HEK293T (cell line): Measurements from ENCODE around the gene FLRT2.

Experiments
- CTCF ChIA-PET: fragments of 350-600 bp; formaldehyde crosslinking; extraction: SDS; loops from one replicate; lab custom pipeline; 2021; ENCODE audit warnings: antibody characterized with exemption, inconsistent platforms; lab: Yijun Ruan, JAX
- POLR2A ChIA-PET: fragments of 350-600 bp; formaldehyde crosslinking; extraction: SDS; loops from one replicate; lab custom pipeline; 2020; ENCODE audit warnings: antibody characterized with exemption, inconsistent platforms; lab: Yijun Ruan, JAX
- DNase-seq: peaks from one replicate; pipeline ENCODE4 v3.0.0; 2012; ENCODE audit warnings: mixed read lengths; ENCODE audit errors: extremely low spot score
- ARNT ChIP-seq: fragments of 450-650 bp; IDR thresholded peaks from 2 replicates; pipeline ENCODE4 v1.6.1; 2017; ENCODE audit warnings: mild to moderate bottlenecking
- BHLHE40 ChIP-seq: fragments of 450-650 bp; IDR thresholded peaks from 2 replicates; pipeline ENCODE4 v1.6.1; 2016; ENCODE audit warnings: mild to moderate bottlenecking, moderate library complexity, borderline replicate concordance
- CTBP1 ChIP-seq: fragments of 450-650 bp; IDR thresholded peaks from 2 replicates; pipeline ENCODE4 v1.6.1; 2016; ENCODE audit warnings: borderline replicate concordance
- ELF4 ChIP-seq: fragments of 450-650 bp; IDR thresholded peaks from 2 replicates; pipeline ENCODE4 v1.6.1; 2017; ENCODE audit warnings: antibody characterized with exemption
- FOXA1 ChIP-seq: fragments of 450-650 bp; IDR thresholded peaks from 2 replicates; pipeline ENCODE4 v1.6.1; 2016; ENCODE audit warnings: mild to moderate bottlenecking
- FOXK2 ChIP-seq: fragments of 450-650 bp; IDR thresholded peaks from 2 replicates; pipeline ENCODE4 v1.6.1; 2016; ENCODE audit warnings: mild to moderate bottlenecking
- FOXM1 ChIP-seq: fragments of 450-650 bp; IDR thresholded peaks from 2 replicates; pipeline ENCODE4 v1.6.1; 2017; ENCODE audit warnings: mild to moderate bottlenecking, borderline replicate concordance
- HDGF ChIP-seq: fragments of 450-650 bp; IDR thresholded peaks from 2 replicates; pipeline ENCODE4 v1.6.1; 2017; ENCODE audit warnings: antibody characterized with exemption, borderline replicate concordance
- L3MBTL2 ChIP-seq: fragments of 450-650 bp; conservative IDR thresholded peaks from 2 replicates; pipeline ENCODE4 v1.6.1; 2016; ENCODE audit warnings: mild to moderate bottlenecking
- LEF1 ChIP-seq: fragments of 450-650 bp; IDR thresholded peaks from 2 replicates; pipeline ENCODE4 v1.6.1; 2017; ENCODE audit warnings: mild to moderate bottlenecking, borderline replicate concordance
- NFRKB ChIP-seq: fragments of 450-650 bp; IDR thresholded peaks from 2 replicates; pipeline ENCODE4 v1.6.1; 2016; ENCODE audit warnings: mild to moderate bottlenecking, moderate library complexity
- SP1 ChIP-seq: fragments of 450-650 bp; IDR thresholded peaks from 2 replicates; pipeline ENCODE4 v1.6.1; 2017
- SUZ12 ChIP-seq: fragments of 450-650 bp; IDR thresholded peaks from 2 replicates; pipeline ENCODE4 v1.6.1; 2016; ENCODE audit warnings: mild to moderate bottlenecking
- TARDBP ChIP-seq: fragments of 450-650 bp; IDR thresholded peaks from 2 replicates; pipeline ENCODE4 v1.6.1; 2016
- ZNF384 ChIP-seq: fragments of 450-650 bp; IDR thresholded peaks from 2 replicates; pipeline ENCODE4 v1.6.1; 2016
- TF ChIP-seq, protein P1 (sequence below): fragments of 450-650 bp; IDR thresholded peaks from 2 replicates; pipeline ENCODE4 v1.6.1; 2016

The FLRT2 gene

DNA sequence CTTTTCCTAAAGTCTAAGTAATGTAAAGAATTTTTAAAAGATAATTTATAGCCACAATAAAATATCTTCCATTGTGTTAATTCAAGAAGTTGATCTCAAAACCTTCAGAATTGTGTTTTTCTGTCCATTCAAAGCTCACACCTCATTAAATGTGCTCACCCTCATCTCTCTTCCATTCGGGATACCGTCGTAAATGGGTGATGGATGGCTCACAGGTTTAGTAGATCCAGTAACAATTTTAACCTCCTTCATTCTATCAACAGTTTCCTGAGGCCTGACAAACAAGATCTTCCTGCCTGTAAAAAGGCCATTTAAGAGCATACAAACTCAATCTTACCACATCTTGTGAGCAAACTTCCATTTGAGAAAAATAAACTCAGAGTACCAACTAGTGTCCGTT is 9.4 kb upstream of the FLRT2 start:
- DNase-seq, result no peak
- ChIA-PET POLR2A (no interaction called here), CTCF (interaction anchor here (0.7 kb wide), 1 partner anchor 9 kb away, joined by 3 read pairs; no protein-coding TSS in a partner anchor)

DNA sequence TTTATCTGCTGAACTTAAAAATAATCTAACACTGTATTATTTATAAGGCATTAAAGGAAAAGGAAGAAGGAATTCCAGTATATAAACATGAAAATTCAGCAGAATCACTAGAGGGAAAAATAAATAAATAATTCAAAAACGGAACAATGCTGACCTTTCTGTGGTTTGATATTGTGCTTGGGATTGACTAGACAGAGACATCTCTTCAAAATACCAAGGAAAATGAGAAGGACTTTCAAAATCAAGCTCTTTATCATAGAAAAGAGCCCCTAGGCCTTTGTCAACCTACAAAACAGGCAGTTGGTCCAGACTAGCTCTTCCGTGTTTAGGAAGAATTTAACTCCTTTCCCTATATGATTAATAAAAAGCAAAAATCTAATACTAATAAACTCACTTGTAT is 6.3 kb upstream of the FLRT2 start:
- ChIA-PET CTCF (no interaction called here), POLR2A (no interaction called here)
- no peak for DNase-seq
- TF ChIP-seq FOXA1, result no peak
- no peak for TF ChIP-seq NFRKB
- no peak for TF ChIP-seq FOXK2
- TF ChIP-seq TARDBP, result no peak
- TF ChIP-seq ARNT, result no peak
- TF ChIP-seq ELF4, result no peak
- no peak for TF ChIP-seq CTBP1

More for the DNA sequence above, 9.4 kb upstream of the FLRT2 start:
- TF ChIP-seq CTBP1 (no peak), TARDBP (no peak), HDGF (no peak), SUZ12 (no peak), SP1 (no peak), L3MBTL2 (no peak), LEF1 (no peak), ARNT (no peak)
- TF ChIP-seq, protein P1, sequence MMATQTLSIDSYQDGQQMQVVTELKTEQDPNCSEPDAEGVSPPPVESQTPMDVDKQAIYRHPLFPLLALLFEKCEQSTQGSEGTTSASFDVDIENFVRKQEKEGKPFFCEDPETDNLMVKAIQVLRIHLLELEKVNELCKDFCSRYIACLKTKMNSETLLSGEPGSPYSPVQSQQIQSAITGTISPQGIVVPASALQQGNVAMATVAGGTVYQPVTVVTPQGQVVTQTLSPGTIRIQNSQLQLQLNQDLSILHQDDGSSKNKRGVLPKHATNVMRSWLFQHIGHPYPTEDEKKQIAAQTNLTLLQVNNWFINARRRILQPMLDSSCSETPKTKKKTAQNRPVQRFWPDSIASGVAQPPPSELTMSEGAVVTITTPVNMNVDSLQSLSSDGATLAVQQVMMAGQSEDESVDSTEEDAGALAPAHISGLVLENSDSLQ, result no peak

DNA sequence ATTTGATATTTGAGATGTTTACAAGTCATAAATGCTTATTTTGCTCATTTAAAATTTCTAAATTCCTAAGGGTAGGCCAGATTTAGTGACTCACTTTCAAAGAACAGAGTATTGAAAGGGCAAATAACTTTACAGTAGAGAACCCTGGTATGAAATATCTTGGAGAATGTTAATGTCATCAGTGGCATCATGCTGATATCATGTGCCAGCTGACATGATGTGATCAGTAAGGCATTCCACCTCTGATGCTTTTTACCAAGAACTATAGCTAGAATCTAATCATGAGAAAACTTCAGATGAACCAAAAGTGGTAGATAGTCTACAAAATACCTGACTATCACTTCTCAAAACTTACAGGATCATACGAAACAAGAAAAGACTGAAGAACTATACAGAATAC is 2.9 kb upstream of the FLRT2 start:
- ChIA-PET POLR2A (no interaction called here), CTCF (no interaction called here)
- no peak for DNase-seq
- no peak for TF ChIP-seq FOXK2
- TF ChIP-seq ARNT, result no peak
- no peak for TF ChIP-seq FOXA1
- no peak for TF ChIP-seq NFRKB
- no peak for TF ChIP-seq CTBP1
- TF ChIP-seq FOXM1, result no peak
- TF ChIP-seq LEF1, result no peak

GRCh38 chr14:85527445-85528035 is 2.4 kb upstream of the FLRT2 start:
- CTCF ChIA-PET, result no interaction called here
- POLR2A ChIA-PET, result no interaction called here
- no peak for DNase-seq
- TF ChIP-seq FOXK2 (no peak), FOXM1 (no peak), ARNT (no peak), SP1 (no peak), ELF4 (no peak), TARDBP (no peak), HDGF (no peak), CTBP1 (no peak), SUZ12 (no peak), NFRKB (no peak), ZNF384 (no peak), L3MBTL2 (no peak), LEF1 (no peak)
- TF ChIP-seq, protein P1, result no peak

DNA sequence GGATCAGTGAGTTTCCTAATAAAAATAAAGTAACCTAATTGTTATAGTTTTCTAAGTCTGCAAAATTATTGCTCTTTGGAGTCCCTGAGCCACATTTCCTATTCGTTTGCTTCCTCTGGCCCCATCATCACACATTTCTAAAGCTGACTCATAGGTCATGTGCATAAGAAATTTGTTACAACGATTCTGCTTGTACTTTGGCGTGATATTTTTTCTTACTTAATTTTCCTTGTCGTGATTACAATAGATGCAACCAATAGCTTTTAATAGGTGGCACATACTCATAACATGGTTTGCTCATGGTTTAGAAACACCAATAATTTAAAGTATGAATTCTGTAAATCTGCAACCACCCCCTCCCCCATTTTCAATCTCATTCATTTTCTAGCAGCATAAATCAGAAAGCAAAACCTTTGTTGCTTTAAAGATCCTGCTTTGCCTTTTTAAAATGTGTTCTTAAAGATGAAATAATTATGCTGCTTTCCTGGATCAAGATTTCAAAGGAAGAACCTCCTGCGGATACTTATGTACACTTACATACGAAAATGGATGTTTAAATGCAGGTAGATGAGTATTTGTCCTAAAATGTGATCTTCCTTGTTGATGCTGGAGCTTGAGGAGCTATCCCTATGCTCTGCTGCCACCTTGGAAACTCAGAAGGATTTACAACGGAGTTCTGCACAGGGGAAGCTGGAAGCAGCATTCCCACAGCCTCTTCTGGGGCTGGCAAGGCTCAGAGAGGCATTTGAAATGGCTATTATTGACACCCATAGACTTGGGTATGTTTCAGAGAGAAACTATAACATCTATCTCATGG is 1.7 kb upstream of the FLRT2 start:
- CTCF ChIA-PET, result interaction anchor here (0.9 kb wide), 1 partner anchor 651 kb away, joined by 3 read pairs; no protein-coding TSS in a partner anchor
- no peak for TF ChIP-seq BHLHE40
- DNase-seq, result no peak
- POLR2A ChIA-PET, result interaction anchor here (1.2 kb wide), 1 partner anchor 49 kb away, joined by 3 read pairs; no protein-coding TSS in a partner anchor

- ChIA-PET POLR2A (interaction anchor here (1.2 kb wide), 1 partner anchor 48 kb away, joined by 3 read pairs; no protein-coding TSS in a partner anchor), CTCF (interaction anchor here (0.6 to 0.9 kb wide), 2 partner anchors 8 to 652 kb away, joined by 3 read pairs; no protein-coding TSS in a partner anchor)
- TF ChIP-seq ZNF384, result no peak
- TF ChIP-seq TARDBP, result no peak
- TF ChIP-seq ARNT, result no peak
- no peak for TF ChIP-seq CTBP1
- no peak for TF ChIP-seq SP1
- TF ChIP-seq SUZ12, result no peak
- TF ChIP-seq LEF1, result no peak
- no peak for TF ChIP-seq NFRKB
- TF ChIP-seq ELF4, result no peak
- TF ChIP-seq FOXM1, result no peak
- TF ChIP-seq, protein P1, result no peak
- TF ChIP-seq FOXA1, result no peak
- no peak for TF ChIP-seq FOXK2
- TF ChIP-seq BHLHE40, result no peak
- no peak for DNase-seq
Measured at GRCh38 chr14:85528897-85529631, 880 bp upstream of the FLRT2 start.
